WTC11 (cell line): Measurements from ENCODE around the gene DTL. TPM values are rescaled to one million over a fixed set of nuclear protein-coding genes. Genes with fewer than 3 reads are reported as not detected.

Experiments
- ATAC-seq: fragments of 200-7000 bp; cut with Tn5 transposase; 2 replicates; pipeline ENCODE4 v1.10.0; 2021; ENCODE audit warnings: mild to moderate bottlenecking, moderate library complexity
- CTCF ChIA-PET: fragments of 300-600 bp; sonication (Branson Sonifier 250); formaldehyde crosslinking; loops from one replicate; lab custom pipeline; 2021; ENCODE audit warnings: antibody characterized with exemption; lab: Charles Lee
- POLR2A ChIA-PET: fragments of 350-600 bp; sonication (Branson Sonifier 250); formaldehyde crosslinking; loops from one replicate; lab custom pipeline; 2021; ENCODE audit warnings: antibody characterized with exemption; lab: Charles Lee
- DNase-seq: peaks from one replicate; pipeline ENCODE4 v3.0.0; 2021; ENCODE audit warnings: low spot score
- H3K27ac Mint-ChIP-seq: 2 replicates; pipeline ENCODE4 v1.8.0; 2021; ENCODE audit warnings: mixed read lengths
- H3K27me3 Mint-ChIP-seq: 2 replicates; pipeline ENCODE4 v1.8.0; 2021; ENCODE audit warnings: low read depth, mild to moderate bottlenecking, moderate library complexity, mixed read lengths
- H3K36me3 Mint-ChIP-seq: 2 replicates; pipeline ENCODE4 v1.8.0; 2021; ENCODE audit warnings: mixed read lengths
- H3K4me1 Mint-ChIP-seq: 2 replicates; pipeline ENCODE4 v1.8.0; 2022; ENCODE audit warnings: mixed read lengths
- H3K4me3 Mint-ChIP-seq: 2 replicates; pipeline ENCODE4 v1.8.0; 2021; ENCODE audit warnings: mild to moderate bottlenecking, moderate library complexity, mixed read lengths
- H3K9me3 Mint-ChIP-seq: 2 replicates; pipeline ENCODE4 v1.8.0; 2021; ENCODE audit warnings: mixed read lengths
- ESRRA ChIP-seq: sonication (generic); formaldehyde crosslinking; IDR thresholded peaks from 2 replicates; pipeline ENCODE4 v1.8.1; 2022; ENCODE audit warnings: mild to moderate bottlenecking, missing genetic modification reagents, borderline replicate concordance
- NFYB ChIP-seq: sonication (generic); formaldehyde crosslinking; conservative IDR thresholded peaks from 2 replicates; pipeline ENCODE4 v1.8.0; 2022; ENCODE audit warnings: low read depth, missing genetic modification reagents
- RELA ChIP-seq: sonication (generic); formaldehyde crosslinking; IDR thresholded peaks from 2 replicates; pipeline ENCODE4 v1.8.1; 2022; ENCODE audit warnings: missing genetic modification reagents, mild to moderate bottlenecking, borderline replicate concordance
- SP1 ChIP-seq: sonication (generic); formaldehyde crosslinking; conservative IDR thresholded peaks from 2 replicates; pipeline ENCODE4 v1.8.1; 2022; ENCODE audit warnings: missing genetic modification reagents
- TP53 ChIP-seq: sonication (generic); formaldehyde crosslinking; IDR thresholded peaks from 2 replicates; pipeline ENCODE4 v1.8.1; 2023; ENCODE audit warnings: mild to moderate bottlenecking, missing genetic modification reagents
- total RNA-seq: library from RNA; stranded (reverse); gene quantifications from 3 replicates; pipeline ENCODE4 v1.2.3, GENCODE V29; 2021
- TF ChIP-seq, protein P1 (sequence below): sonication (generic); formaldehyde crosslinking; IDR thresholded peaks from 2 replicates; pipeline ENCODE4 v1.8.0; 2023; ENCODE audit warnings: missing genetic modification reagents, mild to moderate bottlenecking, borderline replicate concordance
- TF ChIP-seq, protein P2 (sequence below): sonication (generic); formaldehyde crosslinking; IDR thresholded peaks from 2 replicates; pipeline ENCODE4 v1.8.1; 2022; ENCODE audit warnings: low read depth, missing genetic modification reagents, borderline replicate concordance
- TF ChIP-seq, protein P3 (sequence below): sonication (generic); formaldehyde crosslinking; IDR thresholded peaks from 2 replicates; pipeline ENCODE4 v1.8.0; 2022; ENCODE audit warnings: missing genetic modification reagents
- TF ChIP-seq, protein P4 (sequence below): sonication (generic); formaldehyde crosslinking; IDR thresholded peaks from 2 replicates; pipeline ENCODE4 v1.8.1; 2023; ENCODE audit warnings: mild to moderate bottlenecking, missing genetic modification reagents, moderate library complexity
- TF ChIP-seq, protein P5 (sequence below): sonication (generic); formaldehyde crosslinking; IDR thresholded peaks from 2 replicates; pipeline ENCODE4 v1.8.1; 2023; ENCODE audit warnings: mild to moderate bottlenecking, missing genetic modification reagents
- TF ChIP-seq, protein P6 (sequence below): fragments of 250-450 bp; sonication (Bioruptor Pico); IDR thresholded peaks from 2 replicates; pipeline ENCODE4 v2.1.2; 2022; ENCODE audit warnings: mild to moderate bottlenecking, moderate library complexity

DTL gene
- total RNA-seq, 1 experiment from 2014 or later: 52.3 TPM

DNA sequence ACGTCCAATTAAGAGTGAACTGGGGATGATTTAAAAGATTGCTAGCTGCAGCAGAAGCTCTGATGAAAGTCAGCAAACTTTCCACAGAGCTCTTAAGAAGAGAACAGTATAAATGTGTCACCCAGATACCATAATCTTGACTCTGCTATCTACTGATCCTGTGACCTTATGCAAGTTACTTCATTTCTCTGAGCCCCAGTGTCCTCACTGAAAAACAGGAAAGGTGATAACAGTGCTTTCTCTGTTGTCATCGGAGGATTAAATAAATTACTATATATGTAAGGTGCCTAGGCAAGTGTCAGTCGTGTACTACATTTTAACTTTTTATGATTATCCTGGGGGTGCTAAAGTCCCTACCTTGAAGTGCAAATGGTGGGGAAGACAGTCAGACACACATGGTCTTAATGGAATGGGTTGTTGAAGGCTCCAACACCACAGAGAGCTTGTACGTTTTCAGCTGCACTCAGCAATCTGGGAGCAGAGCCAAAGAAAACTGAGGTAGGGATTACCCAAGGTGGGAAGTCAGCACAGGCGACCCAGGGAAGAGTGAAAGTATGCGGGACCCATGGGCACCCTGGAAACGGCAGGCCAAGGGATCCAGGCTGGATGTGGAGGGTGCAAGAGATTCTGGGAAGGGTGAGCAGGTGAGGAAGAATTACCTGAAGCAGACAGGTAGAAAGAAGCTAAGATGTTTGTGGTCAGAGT, 82.8 kb downstream of the DTL start:
- Mint-ChIP-seq H3K36me3 (no peaks in the 10 kb centered on the region), H3K4me1 (peaks cover 3% of the 10 kb centered on the region; the same call in 1 of the 2 replicates), H3K27me3 (no peaks in the 10 kb centered on the region), H3K9me3 (no peaks in the 10 kb centered on the region), H3K27ac (no peak overlapping the region), H3K4me3 (no peak overlapping the region)
- POLR2A ChIA-PET: no interaction called here
- no peak for ATAC-seq
- DNase-seq: no peak
- TF ChIP-seq NFYB (CRISPR knock-in tag) (no peak), TP53 (no peak), RELA (CRISPR knock-in tag) (no peak), SP1 (no peak), ESRRA (CRISPR knock-in tag) (no peak)
- TF ChIP-seq, protein P1, sequence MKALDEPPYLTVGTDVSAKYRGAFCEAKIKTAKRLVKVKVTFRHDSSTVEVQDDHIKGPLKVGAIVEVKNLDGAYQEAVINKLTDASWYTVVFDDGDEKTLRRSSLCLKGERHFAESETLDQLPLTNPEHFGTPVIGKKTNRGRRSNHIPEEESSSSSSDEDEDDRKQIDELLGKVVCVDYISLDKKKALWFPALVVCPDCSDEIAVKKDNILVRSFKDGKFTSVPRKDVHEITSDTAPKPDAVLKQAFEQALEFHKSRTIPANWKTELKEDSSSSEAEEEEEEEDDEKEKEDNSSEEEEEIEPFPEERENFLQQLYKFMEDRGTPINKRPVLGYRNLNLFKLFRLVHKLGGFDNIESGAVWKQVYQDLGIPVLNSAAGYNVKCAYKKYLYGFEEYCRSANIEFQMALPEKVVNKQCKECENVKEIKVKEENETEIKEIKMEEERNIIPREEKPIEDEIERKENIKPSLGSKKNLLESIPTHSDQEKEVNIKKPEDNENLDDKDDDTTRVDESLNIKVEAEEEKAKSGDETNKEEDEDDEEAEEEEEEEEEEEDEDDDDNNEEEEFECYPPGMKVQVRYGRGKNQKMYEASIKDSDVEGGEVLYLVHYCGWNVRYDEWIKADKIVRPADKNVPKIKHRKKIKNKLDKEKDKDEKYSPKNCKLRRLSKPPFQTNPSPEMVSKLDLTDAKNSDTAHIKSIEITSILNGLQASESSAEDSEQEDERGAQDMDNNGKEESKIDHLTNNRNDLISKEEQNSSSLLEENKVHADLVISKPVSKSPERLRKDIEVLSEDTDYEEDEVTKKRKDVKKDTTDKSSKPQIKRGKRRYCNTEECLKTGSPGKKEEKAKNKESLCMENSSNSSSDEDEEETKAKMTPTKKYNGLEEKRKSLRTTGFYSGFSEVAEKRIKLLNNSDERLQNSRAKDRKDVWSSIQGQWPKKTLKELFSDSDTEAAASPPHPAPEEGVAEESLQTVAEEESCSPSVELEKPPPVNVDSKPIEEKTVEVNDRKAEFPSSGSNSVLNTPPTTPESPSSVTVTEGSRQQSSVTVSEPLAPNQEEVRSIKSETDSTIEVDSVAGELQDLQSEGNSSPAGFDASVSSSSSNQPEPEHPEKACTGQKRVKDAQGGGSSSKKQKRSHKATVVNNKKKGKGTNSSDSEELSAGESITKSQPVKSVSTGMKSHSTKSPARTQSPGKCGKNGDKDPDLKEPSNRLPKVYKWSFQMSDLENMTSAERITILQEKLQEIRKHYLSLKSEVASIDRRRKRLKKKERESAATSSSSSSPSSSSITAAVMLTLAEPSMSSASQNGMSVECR (CRISPR knock-in tag): no peak
- TF ChIP-seq, protein P2, sequence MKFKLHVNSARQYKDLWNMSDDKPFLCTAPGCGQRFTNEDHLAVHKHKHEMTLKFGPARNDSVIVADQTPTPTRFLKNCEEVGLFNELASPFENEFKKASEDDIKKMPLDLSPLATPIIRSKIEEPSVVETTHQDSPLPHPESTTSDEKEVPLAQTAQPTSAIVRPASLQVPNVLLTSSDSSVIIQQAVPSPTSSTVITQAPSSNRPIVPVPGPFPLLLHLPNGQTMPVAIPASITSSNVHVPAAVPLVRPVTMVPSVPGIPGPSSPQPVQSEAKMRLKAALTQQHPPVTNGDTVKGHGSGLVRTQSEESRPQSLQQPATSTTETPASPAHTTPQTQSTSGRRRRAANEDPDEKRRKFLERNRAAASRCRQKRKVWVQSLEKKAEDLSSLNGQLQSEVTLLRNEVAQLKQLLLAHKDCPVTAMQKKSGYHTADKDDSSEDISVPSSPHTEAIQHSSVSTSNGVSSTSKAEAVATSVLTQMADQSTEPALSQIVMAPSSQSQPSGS (CRISPR knock-in tag): no peak
- TF ChIP-seq, protein P3, sequence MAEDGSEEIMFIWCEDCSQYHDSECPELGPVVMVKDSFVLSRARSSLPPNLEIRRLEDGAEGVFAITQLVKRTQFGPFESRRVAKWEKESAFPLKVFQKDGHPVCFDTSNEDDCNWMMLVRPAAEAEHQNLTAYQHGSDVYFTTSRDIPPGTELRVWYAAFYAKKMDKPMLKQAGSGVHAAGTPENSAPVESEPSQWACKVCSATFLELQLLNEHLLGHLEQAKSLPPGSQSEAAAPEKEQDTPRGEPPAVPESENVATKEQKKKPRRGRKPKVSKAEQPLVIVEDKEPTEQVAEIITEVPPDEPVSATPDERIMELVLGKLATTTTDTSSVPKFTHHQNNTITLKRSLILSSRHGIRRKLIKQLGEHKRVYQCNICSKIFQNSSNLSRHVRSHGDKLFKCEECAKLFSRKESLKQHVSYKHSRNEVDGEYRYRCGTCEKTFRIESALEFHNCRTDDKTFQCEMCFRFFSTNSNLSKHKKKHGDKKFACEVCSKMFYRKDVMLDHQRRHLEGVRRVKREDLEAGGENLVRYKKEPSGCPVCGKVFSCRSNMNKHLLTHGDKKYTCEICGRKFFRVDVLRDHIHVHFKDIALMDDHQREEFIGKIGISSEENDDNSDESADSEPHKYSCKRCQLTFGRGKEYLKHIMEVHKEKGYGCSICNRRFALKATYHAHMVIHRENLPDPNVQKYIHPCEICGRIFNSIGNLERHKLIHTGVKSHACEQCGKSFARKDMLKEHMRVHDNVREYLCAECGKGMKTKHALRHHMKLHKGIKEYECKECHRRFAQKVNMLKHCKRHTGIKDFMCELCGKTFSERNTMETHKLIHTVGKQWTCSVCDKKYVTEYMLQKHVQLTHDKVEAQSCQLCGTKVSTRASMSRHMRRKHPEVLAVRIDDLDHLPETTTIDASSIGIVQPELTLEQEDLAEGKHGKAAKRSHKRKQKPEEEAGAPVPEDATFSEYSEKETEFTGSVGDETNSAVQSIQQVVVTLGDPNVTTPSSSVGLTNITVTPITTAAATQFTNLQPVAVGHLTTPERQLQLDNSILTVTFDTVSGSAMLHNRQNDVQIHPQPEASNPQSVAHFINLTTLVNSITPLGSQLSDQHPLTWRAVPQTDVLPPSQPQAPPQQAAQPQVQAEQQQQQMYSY (CRISPR knock-in tag): no peak
- TF ChIP-seq, protein P4, sequence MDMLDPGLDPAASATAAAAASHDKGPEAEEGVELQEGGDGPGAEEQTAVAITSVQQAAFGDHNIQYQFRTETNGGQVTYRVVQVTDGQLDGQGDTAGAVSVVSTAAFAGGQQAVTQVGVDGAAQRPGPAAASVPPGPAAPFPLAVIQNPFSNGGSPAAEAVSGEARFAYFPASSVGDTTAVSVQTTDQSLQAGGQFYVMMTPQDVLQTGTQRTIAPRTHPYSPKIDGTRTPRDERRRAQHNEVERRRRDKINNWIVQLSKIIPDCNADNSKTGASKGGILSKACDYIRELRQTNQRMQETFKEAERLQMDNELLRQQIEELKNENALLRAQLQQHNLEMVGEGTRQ (CRISPR knock-in tag): no peak
- TF ChIP-seq, protein P5, sequence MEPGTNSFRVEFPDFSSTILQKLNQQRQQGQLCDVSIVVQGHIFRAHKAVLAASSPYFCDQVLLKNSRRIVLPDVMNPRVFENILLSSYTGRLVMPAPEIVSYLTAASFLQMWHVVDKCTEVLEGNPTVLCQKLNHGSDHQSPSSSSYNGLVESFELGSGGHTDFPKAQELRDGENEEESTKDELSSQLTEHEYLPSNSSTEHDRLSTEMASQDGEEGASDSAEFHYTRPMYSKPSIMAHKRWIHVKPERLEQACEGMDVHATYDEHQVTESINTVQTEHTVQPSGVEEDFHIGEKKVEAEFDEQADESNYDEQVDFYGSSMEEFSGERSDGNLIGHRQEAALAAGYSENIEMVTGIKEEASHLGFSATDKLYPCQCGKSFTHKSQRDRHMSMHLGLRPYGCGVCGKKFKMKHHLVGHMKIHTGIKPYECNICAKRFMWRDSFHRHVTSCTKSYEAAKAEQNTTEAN: no peak
- TF ChIP-seq, protein P6, sequence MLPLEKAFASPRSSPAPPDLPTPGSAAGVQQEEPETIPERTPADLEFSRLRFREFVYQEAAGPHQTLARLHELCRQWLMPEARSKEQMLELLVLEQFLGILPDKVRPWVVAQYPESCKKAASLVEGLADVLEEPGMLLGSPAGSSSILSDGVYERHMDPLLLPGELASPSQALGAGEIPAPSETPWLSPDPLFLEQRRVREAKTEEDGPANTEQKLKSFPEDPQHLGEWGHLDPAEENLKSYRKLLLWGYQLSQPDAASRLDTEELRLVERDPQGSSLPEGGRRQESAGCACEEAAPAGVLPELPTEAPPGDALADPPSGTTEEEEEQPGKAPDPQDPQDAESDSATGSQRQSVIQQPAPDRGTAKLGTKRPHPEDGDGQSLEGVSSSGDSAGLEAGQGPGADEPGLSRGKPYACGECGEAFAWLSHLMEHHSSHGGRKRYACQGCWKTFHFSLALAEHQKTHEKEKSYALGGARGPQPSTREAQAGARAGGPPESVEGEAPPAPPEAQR (CRISPR knock-in tag): no peak
- TF ChIP-seq, all 79 proteins: peak for 0
- CTCF ChIA-PET: interaction anchor here (1.2 kb wide), 1 partner anchor 173 kb away, joined by 3 read pairs; no protein-coding TSS in a partner anchor
